Measurements from ENCODE around the gene RFESD.
"Not testable (repeated sequence)": the region's sequence is repeated elsewhere in the genome, so short reads cannot be mapped to it uniquely, and the experiment has no call there.

RFESD gene

GRCh38 chr5:95662946-95663345, 16.4 kb downstream of the RFESD start:
- no peak for DNase-seq

- DNase-seq = peak in 9 of 56 donors; percentile 1 to 33 (median 7)
Measured at GRCh38 chr5:95664204-95664786, 17.7 kb downstream of the RFESD start.

DNA sequence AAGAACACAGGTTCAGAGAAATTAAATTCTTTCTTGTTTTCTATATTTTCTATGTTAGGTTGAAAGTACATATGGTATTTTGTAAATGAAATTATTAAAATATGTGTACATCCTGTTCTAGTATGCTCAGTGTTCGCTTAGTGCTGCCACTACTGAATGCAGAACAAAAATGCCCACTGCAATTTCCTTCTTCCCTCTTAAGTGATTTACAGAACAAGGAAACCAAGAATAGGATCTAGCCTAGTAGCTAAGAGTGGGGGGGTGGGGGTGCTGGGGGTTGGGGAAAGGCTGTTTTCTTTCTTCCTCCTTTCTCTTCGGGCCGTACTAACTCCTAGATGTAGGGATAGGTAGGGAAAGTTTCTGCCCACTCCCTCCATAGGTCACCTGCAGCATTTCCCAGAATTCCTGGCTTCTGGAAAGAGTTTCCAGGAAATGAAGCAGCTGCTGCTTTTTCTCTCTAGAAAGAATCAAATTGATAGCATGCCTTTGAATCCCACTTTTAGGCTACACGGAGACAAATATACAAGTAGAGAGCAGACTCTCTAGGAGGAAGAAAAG, 20.6 kb downstream of the RFESD start:
- DNase-seq = peak in 1 of 56 donors; percentile 0

GRCh38 chr5:95667678-95668077, 21.1 kb downstream of the RFESD start:
- no peak for DNase-seq

DNA sequence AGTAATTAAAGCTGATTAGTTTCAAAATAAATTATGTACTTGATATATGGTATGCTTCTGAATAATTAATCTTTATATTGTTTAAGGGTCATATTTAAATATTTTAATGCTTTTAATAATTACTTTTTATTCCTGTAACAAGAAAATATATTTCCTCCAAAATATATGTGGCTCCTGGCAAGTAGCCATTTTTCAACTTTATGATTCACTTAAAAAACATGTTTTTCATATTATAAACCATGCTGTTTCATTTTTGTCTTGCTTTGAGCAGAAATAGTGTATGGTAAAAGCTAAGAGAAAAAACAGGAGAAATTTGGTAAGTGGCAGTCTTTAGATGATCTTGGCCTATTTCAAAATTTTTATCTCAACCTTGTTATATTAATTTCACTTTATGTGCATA, 21.6 kb downstream of the RFESD start:
- no peak for DNase-seq

GRCh38 chr5:95668728-95669127, 22.2 kb downstream of the RFESD start:
- DNase-seq = no peak

- peak in 33 of 56 donors; percentile 1 to 66 (median 11) for DNase-seq
Measured at GRCh38 chr5:95669540-95669939, 23.0 kb downstream of the RFESD start.

DNA sequence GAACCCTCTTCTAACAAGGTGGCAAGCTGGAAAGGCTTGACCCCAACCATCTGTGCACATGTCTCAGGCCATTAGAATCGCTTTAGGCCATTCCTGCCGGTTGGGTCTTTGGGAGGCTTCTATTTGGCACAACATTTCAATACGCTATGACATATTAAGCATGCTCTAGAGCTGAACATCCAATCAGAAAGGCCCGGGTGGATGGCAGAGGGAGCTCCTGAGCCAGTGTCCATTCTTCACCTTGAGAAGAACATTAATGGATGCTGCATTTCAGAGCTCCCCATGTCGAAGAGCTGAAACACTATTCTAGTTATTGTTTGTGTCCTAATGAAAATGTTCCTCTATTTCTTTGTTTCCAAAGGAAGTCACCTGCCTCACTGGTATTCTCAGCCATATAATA, 23.4 kb downstream of the RFESD start:
- DNase-seq = no peak

- no peak for DNase-seq
Measured at GRCh38 chr5:95670568-95670967, 24.0 kb downstream of the RFESD start.

GRCh38 chr5:95671826-95672225, 25.2 kb downstream of the RFESD start:
- DNase-seq = no peak

- DNase-seq = no peak
Measured at GRCh38 chr5:95672641-95673040, 26.1 kb downstream of the RFESD start.

DNA sequence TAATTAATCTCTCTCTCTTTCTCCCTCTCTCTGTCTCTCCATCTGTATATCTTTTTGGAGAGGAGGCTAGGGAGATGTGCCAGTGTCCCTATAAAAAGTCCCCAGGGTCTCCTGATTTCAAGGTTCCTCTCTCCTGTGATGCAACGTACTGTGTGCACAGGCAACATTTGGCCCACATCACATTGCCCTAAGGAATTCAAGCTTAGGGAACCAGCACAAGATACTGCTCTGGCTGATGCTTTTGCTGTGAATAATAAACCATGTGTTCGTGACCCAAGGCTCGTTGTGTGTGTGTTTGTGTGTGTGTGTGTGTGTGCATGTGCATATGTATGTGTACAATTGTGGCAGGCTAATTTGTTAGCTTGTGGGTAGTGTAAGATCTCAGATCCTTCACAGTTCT, 26.5 kb downstream of the RFESD start:
- no peak for DNase-seq

- DNase-seq = no peak
Measured at GRCh38 chr5:95682891-95683290, 36.3 kb downstream of the RFESD start, which contains the start of gene SPATA9. TSS of gene SPATA9 (minus strand) at chr5:95682991. CDS start at chr5:95682854, 137 bp downstream.

DNA sequence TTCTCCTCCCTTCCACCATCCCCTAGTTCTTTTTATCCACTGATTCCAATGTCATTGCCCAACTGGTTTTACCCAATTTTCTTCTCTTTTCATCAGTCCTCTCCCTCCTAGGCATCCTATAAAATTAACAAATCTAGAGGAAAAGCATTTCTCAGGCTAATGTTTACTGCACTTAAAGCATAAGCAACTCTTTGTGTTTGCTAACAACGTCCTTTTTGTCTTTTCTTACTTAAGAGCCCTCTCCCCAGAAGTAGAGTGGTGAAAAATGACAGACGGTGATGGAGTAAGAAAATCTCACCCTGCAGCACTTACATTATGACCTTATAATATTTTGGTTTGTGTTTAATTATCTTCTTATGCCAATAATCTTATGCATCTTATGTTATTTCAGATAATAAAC, 37.8 kb downstream of the RFESD start:
- DNase-seq = no peak

GRCh38 chr5:95686651-95687050, 40.1 kb downstream of the RFESD start:
- DNase-seq = no peak

GRCh38 chr5:95689680-95690079, 43.1 kb downstream of the RFESD start:
- no peak for DNase-seq

GRCh38 chr5:95690333-95690732, 43.8 kb downstream of the RFESD start:
- no peak for DNase-seq

GRCh38 chr5:95697781-95698681, 51.5 kb downstream of the RFESD start:
- no peak for DNase-seq

DNA sequence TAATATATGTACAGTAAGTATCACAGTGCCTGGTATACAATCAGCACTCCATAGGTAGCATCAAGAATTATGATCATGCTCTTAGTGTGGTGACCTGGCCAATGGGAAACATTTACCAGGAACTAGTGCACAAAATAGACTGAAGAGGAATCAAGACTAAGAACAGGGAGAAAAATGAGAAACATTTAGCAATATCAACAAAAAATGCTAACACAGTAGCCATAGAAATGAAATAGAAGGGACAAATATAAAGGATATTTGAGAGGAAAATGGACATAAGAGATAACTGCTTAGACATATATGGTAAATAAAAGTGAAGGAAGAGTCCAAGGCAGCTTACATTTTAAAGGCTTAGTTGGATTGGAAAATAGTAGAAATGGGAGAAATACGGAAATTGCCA, 52.8 kb downstream of the RFESD start:
- no peak for DNase-seq

GRCh38 chr5:95701074-95701473, 54.5 kb downstream of the RFESD start:
- DNase-seq = no peak

DNA sequence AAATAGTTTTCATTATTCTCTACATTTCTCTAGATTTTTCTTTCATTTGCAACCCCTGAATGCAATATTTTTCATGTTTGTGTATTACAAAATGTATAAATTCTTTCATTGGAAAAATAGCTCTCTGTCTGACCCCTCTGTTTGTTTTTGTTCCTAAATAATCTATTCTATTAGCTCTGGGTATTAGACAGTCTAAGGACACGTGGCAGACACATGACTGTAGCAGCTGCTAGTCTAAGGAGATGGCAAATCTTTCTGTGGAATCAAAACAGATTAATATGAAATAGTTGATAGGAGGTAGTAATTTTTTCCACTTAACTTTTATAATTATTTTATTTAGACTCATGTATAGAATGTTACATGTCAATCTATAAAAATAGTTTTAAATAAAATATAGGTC, 57.6 kb downstream of the RFESD start:
- peak in 3 of 56 donors; percentile 3 to 25 (median 6) for DNase-seq

GRCh38 chr5:95706196-95706595, 59.6 kb downstream of the RFESD start:
- DNase-seq = not testable (repeated sequence)

GRCh38 chr5:95707055-95707454, 60.5 kb downstream of the RFESD start:
- no peak for DNase-seq

All from nucleus accumbens (tissue), 56 donors.